MM.1S (cell line): ENCODE measurements around the gene ECSIT.

ENCODE experiments used
- DNase-seq: peaks from one replicate; pipeline ENCODE4 v3.0.0-alpha.2; 2015
- H2AFZ ChIP-seq: fragments of 300-600 bp; sonication (generic); 2 replicates; pipeline ENCODE4 v1.6.0; 2016; ENCODE audit warnings: antibody characterized with exemption, low read length
- H3F3A ChIP-seq: fragments of 300-600 bp; sonication (generic); 2 replicates; pipeline ENCODE4 v1.6.1; 2016; ENCODE audit warnings: mild to moderate bottlenecking, antibody characterized with exemption, low read length, moderate library complexity, mixed read lengths; ENCODE audit not compliant: insufficient read depth
- H3K27ac ChIP-seq: fragments of 300-600 bp; sonication (generic); 2 replicates; pipeline ENCODE4 v1.5.1; 2016; ENCODE audit warnings: mild to moderate bottlenecking, low read length
- H3K27me3 ChIP-seq: fragments of 300-600 bp; sonication (generic); replicated peaks from 2 replicates; pipeline ENCODE4 v1.6.0; 2016; ENCODE audit warnings: low read length; ENCODE audit not compliant: insufficient read depth
- H3K36me3 ChIP-seq: fragments of 300-600 bp; sonication (generic); replicated peaks from 2 replicates; pipeline ENCODE4 v1.6.1; 2016; ENCODE audit warnings: mild to moderate bottlenecking, low read length, mixed read lengths; ENCODE audit not compliant: insufficient read depth
- H3K4me1 ChIP-seq: fragments of 300-600 bp; sonication (generic); 2 replicates; pipeline ENCODE4 v1.6.1; 2016; ENCODE audit warnings: low read length, mixed read lengths
- H3K4me2 ChIP-seq: fragments of 300-600 bp; sonication (generic); 2 replicates; pipeline ENCODE4 v1.6.0; 2016; ENCODE audit warnings: low read depth, low read length
- H3K4me3 ChIP-seq: fragments of 300-600 bp; sonication (generic); 2 replicates; pipeline ENCODE4 v1.5.1; 2016; ENCODE audit warnings: low read length, mixed read lengths
- H3K79me2 ChIP-seq: fragments of 300-600 bp; sonication (generic); 2 replicates; pipeline ENCODE4 v1.6.1; 2016; ENCODE audit warnings: mixed run types, low read length, mixed read lengths
- H3K9ac ChIP-seq: fragments of 300-600 bp; sonication (generic); 2 replicates; pipeline ENCODE4 v1.6.1; 2016; ENCODE audit warnings: low read length, mixed read lengths
- H3K9me2 ChIP-seq: fragments of 300-600 bp; sonication (generic); replicated peaks from 2 replicates; pipeline ENCODE4 v1.6.1; 2016; ENCODE audit warnings: mild to moderate bottlenecking, low read length, mixed read lengths; ENCODE audit not compliant: insufficient read depth
- H3K9me3 ChIP-seq: fragments of 300-600 bp; sonication (generic); replicated peaks from 2 replicates; pipeline ENCODE4 v1.6.1; 2016; ENCODE audit warnings: mild to moderate bottlenecking, low read length, mixed read lengths; ENCODE audit not compliant: insufficient read depth
- H4K20me1 ChIP-seq: fragments of 300-600 bp; sonication (generic); 2 replicates; pipeline ENCODE4 v1.6.1; 2016; ENCODE audit warnings: mild to moderate bottlenecking, low read length, moderate library complexity, mixed read lengths; ENCODE audit not compliant: insufficient read depth
- CTCF ChIP-seq: fragments of 300-600 bp; sonication (generic); IDR thresholded peaks from 2 replicates; pipeline ENCODE4 v1.5.1; 2016; ENCODE audit warnings: antibody characterized with exemption, low read length, mixed read lengths
- EZH2 ChIP-seq: fragments of 300-600 bp; sonication (generic); optimal IDR thresholded peaks from 2 replicates; pipeline ENCODE3; 2017; ENCODE audit warnings: low read depth, mild to moderate bottlenecking, antibody characterized with exemption, low read length, mixed read lengths
- EZH2phosphoT487 ChIP-seq: fragments of 300-600 bp; sonication (generic); IDR thresholded peaks from 2 replicates; pipeline ENCODE4 v1.6.1; 2018; ENCODE audit warnings: antibody characterized with exemption, low read length

ECSIT gene

GRCh38 chr19:11486661-11487503, 42.1 kb downstream of the ECSIT start:
- H3K27me3 ChIP-seq: no peaks in the 10 kb centered on the region; the same call in 1 of the 2 replicates
- no peak for TF ChIP-seq CTCF
- no peak for TF ChIP-seq EZH2phosphoT487
- no peak for TF ChIP-seq EZH2
- H3K36me3 ChIP-seq: no peaks in the 10 kb centered on the region
- H4K20me1 ChIP-seq: no peaks in the 10 kb centered on the region
- no peak overlapping the region for H2AFZ ChIP-seq
- H3F3A ChIP-seq: no peaks in the 10 kb centered on the region
- H3K9ac ChIP-seq: no peak overlapping the region
- no peaks in the 10 kb centered on the region for H3K79me2 ChIP-seq
- no peaks in the 10 kb centered on the region for H3K9me2 ChIP-seq
- no peak for DNase-seq
- peaks cover 8% of the 10 kb centered on the region; the same call in 1 of the 2 replicates for H3K4me1 ChIP-seq
- H3K4me3 ChIP-seq: no peak overlapping the region
- no peak overlapping the region for H3K4me2 ChIP-seq
- no peaks in the 10 kb centered on the region for H3K9me3 ChIP-seq
- no peak overlapping the region for H3K27ac ChIP-seq

DNA sequence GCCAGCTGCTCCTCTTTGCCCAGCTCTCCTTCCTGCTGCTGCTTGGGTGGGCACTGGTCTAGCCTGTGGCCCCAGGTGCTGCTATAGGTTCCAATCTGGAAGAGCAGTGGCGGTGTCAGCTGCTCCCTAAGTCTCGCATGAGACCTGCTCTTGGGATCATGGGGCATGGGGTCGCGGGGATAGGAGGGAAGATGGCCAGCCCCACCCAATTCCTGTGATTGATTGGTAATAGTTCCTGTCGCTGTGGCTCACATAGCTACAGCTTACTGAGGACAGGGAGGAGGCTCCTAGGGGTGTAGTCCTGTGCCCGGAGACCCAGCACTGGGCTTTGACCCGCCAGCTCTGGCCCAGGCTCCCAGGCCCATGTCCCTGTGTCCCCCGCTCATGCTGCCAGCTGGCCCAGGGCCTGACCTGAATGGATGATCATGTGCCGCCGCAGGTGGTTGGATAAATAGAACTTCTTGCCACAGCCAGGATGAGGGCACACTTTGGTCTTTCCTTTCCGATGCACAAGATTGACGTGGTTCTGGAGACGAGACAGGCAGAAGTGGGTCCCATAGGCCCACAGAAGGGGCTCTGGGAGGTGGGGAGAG, 43.6 kb downstream of the ECSIT start:
- Histone ChIP-seq H3K4me2 (no peak overlapping the region), H3K27ac (no peak overlapping the region), H3K9me3 (no peaks in the 10 kb centered on the region), H2AFZ (no peak overlapping the region), H3K27me3 (no peaks in the 10 kb centered on the region; the same call in 1 of the 2 replicates), H3K9ac (no peak overlapping the region), H3K4me3 (no peak overlapping the region), H3K9me2 (no peaks in the 10 kb centered on the region), H3K36me3 (no peaks in the 10 kb centered on the region), H3K4me1 (peaks cover 10% of the 10 kb centered on the region; the same call in 1 of the 2 replicates), H4K20me1 (no peaks in the 10 kb centered on the region), H3K79me2 (no peaks in the 10 kb centered on the region), H3F3A (no peaks in the 10 kb centered on the region)
- TF ChIP-seq CTCF: no peak
- DNase-seq: no peak

DNA sequence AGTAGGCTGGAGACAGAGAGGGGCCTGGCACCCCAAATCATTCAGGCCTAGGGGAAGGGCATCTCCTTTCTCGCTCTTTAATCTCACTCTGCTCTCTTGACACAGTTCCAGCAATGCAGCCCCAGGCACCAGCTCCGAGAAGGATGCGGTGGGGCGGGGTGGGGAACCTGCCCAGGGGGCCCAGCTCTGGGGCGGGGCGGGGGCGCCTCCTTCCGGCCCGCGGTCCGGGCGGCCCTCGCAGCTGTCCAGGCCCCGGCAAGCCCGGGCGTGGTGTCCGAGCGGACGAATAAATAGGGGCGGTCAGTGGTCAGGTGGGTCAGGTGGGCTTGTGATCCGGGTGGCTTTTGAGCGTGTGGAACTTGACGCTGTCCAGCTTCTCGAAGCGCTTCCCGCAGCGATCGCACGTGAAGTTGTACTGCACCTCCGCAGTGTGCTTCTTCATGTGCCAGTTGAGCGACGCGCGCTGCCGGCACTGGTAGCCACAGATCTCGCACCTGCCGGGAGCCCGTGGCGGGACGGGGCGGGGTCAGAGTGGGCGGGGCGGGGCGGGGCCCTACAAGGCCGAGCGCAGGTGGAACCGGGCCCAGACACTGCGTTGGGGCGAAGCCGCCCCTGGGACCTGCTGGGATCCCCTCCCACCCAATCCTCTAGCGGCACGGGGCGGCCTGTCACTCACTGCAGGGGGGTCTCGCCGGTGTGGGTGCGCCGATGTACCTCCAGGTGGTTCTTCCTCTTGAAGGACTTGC, 45.4 kb downstream of the ECSIT start:
- H3K4me1 ChIP-seq: peaks cover 10% of the 10 kb centered on the region; the same call in 1 of the 2 replicates
- H3K4me2 ChIP-seq: no peak overlapping the region

More for the DNA sequence above, 45.4 kb downstream of the ECSIT start:
- Histone ChIP-seq H3K27me3 (peaks cover 7% of the 10 kb centered on the region), H3K27ac (no peak overlapping the region), H3F3A (no peaks in the 10 kb centered on the region), H3K9me3 (no peaks in the 10 kb centered on the region), H3K9ac (no peak overlapping the region), H3K9me2 (no peaks in the 10 kb centered on the region), H4K20me1 (no peaks in the 10 kb centered on the region), H3K36me3 (no peaks in the 10 kb centered on the region), H3K79me2 (no peaks in the 10 kb centered on the region), H3K4me3 (no peak overlapping the region), H2AFZ (no peak overlapping the region)
- no peak for DNase-seq
- TF ChIP-seq EZH2phosphoT487 (no peak), EZH2 (no peak), CTCF (no peak)
